HepG2 (cell line): ENCODE results near the gene B4GALT1. TPM values are rescaled to one million over a fixed set of nuclear protein-coding genes. Genes with fewer than 3 reads are reported as not detected.

ENCODE experiments used
- ATF1 ChIP-seq: IDR thresholded peaks from 2 replicates; pipeline ENCODE4 v1.6.1; 2016; ENCODE audit warnings: mild to moderate bottlenecking, control low read depth
- ATF2 ChIP-seq: sonication (generic); formaldehyde crosslinking; IDR thresholded peaks from 2 replicates; pipeline ENCODE4 v1.4.0; 2020; ENCODE audit warnings: missing genetic modification reagents
- BCL6 ChIP-seq: IDR thresholded peaks from 2 replicates; pipeline ENCODE4 v1.6.1; 2016; ENCODE audit warnings: missing genetic modification reagents, missing compliant biosample characterization
- CBX5 ChIP-seq: sonication (generic); formaldehyde crosslinking; IDR thresholded peaks from 2 replicates; pipeline ENCODE4 v1.4.0; 2020; ENCODE audit warnings: missing genetic modification reagents, borderline replicate concordance
- HDAC1 ChIP-seq: sonication (generic); formaldehyde crosslinking; IDR thresholded peaks from 2 replicates; pipeline ENCODE4 v1.5.1; 2020; ENCODE audit warnings: mild to moderate bottlenecking, missing genetic modification reagents
- JDP2 ChIP-seq: sonication (generic); formaldehyde crosslinking; IDR thresholded peaks from 2 replicates; pipeline ENCODE4 v1.8.1; 2022; ENCODE audit warnings: missing genetic modification reagents, borderline replicate concordance
- JUND ChIP-seq: sonication (generic); formaldehyde crosslinking; IDR thresholded peaks from 2 replicates; pipeline ENCODE4 v1.8.0; 2022; ENCODE audit warnings: mild to moderate bottlenecking, missing genetic modification reagents
- KDM6A ChIP-seq: IDR thresholded peaks from 2 replicates; pipeline ENCODE4 v1.6.1; 2016; ENCODE audit warnings: low read depth
- NCOA5 ChIP-seq: sonication (generic); formaldehyde crosslinking; IDR thresholded peaks from 2 replicates; pipeline ENCODE4 v1.4.0; 2020; ENCODE audit warnings: missing genetic modification reagents
- NFIC ChIP-seq: IDR thresholded peaks from 2 replicates; pipeline ENCODE4 v1.6.1; 2012; ENCODE audit warnings: mild to moderate bottlenecking, low read length, inconsistent platforms
- PHF5A ChIP-seq: IDR thresholded peaks from one replicate; pipeline ENCODE4 v1.6.1; 2018; ENCODE audit warnings: low read depth, missing genetic modification reagents; ENCODE audit not compliant: unreplicated experiment
- RAD51 ChIP-seq: fragments of 450-650 bp; IDR thresholded peaks from 2 replicates; pipeline ENCODE4 v1.6.1; 2016; ENCODE audit warnings: borderline replicate concordance
- RFXAP ChIP-seq: sonication (generic); formaldehyde crosslinking; IDR thresholded peaks from 2 replicates; pipeline ENCODE4 v1.4.0; 2020; ENCODE audit warnings: missing genetic modification reagents, borderline replicate concordance
- SMAD1 ChIP-seq: sonication (generic); formaldehyde crosslinking; IDR thresholded peaks from 2 replicates; pipeline ENCODE4 v1.4.0; 2020; ENCODE audit warnings: missing genetic modification reagents, low read depth, mild to moderate bottlenecking, borderline replicate concordance
- SP5 ChIP-seq: IDR thresholded peaks from 2 replicates; pipeline ENCODE4 v1.6.1; 2016; ENCODE audit warnings: low read depth, borderline replicate concordance
- STAG1 ChIP-seq: sonication (generic); formaldehyde crosslinking; IDR thresholded peaks from 2 replicates; pipeline ENCODE4 v1.4.0; 2020; ENCODE audit warnings: missing genetic modification reagents
- TEAD3 ChIP-seq: optimal IDR thresholded peaks from 2 replicates; pipeline ENCODE3; 2016; ENCODE audit warnings: borderline replicate concordance
- ZEB1 ChIP-seq: IDR thresholded peaks from 2 replicates; pipeline ENCODE4 v1.6.1; 2012; ENCODE audit warnings: mild to moderate bottlenecking, low read depth, inconsistent platforms; ENCODE audit not compliant: insufficient replicate concordance
- ZFP82 ChIP-seq: sonication (generic); formaldehyde crosslinking; IDR thresholded peaks from 2 replicates; pipeline ENCODE4 v1.5.1; 2020; ENCODE audit warnings: mild to moderate bottlenecking, missing genetic modification reagents, borderline replicate concordance
- ZIK1 ChIP-seq: sonication (generic); formaldehyde crosslinking; IDR thresholded peaks from 2 replicates; pipeline ENCODE4 v1.5.0; 2020; ENCODE audit warnings: mild to moderate bottlenecking, low read depth, missing genetic modification reagents, borderline replicate concordance
- ZMYM4 ChIP-seq: sonication (generic); formaldehyde crosslinking; IDR thresholded peaks from 2 replicates; pipeline ENCODE4 v1.8.1; 2023; ENCODE audit warnings: mild to moderate bottlenecking, missing genetic modification reagents
- ZNF225 ChIP-seq: sonication (generic); formaldehyde crosslinking; IDR thresholded peaks from 2 replicates; pipeline ENCODE4 v1.4.0; 2020; ENCODE audit warnings: mild to moderate bottlenecking, missing genetic modification reagents
- ZNF263 ChIP-seq: sonication (generic); formaldehyde crosslinking; IDR thresholded peaks from 2 replicates; pipeline ENCODE4 v1.4.0; 2020; ENCODE audit warnings: missing genetic modification reagents
- ZNF264 ChIP-seq: sonication (generic); formaldehyde crosslinking; IDR thresholded peaks from 2 replicates; pipeline ENCODE4 v1.4.0; 2020; ENCODE audit warnings: missing genetic modification reagents
- ZNF331 ChIP-seq: sonication (generic); formaldehyde crosslinking; IDR thresholded peaks from 2 replicates; pipeline ENCODE4 v1.4.0; 2020; ENCODE audit warnings: missing genetic modification reagents
- ZNF552 ChIP-seq: sonication (generic); formaldehyde crosslinking; IDR thresholded peaks from 2 replicates; pipeline ENCODE4 v1.9.0; 2022; ENCODE audit warnings: missing genetic modification reagents, mild to moderate bottlenecking, borderline replicate concordance
- ZNF598 ChIP-seq: sonication (generic); formaldehyde crosslinking; IDR thresholded peaks from 2 replicates; pipeline ENCODE4 v1.5.1; 2020; ENCODE audit warnings: mild to moderate bottlenecking, missing genetic modification reagents, borderline replicate concordance
- ZNF790 ChIP-seq: sonication (generic); formaldehyde crosslinking; IDR thresholded peaks from 2 replicates; pipeline ENCODE4 v1.8.0; 2022; ENCODE audit warnings: missing genetic modification reagents, mild to moderate bottlenecking, borderline replicate concordance
- ZNF841 ChIP-seq: sonication (generic); formaldehyde crosslinking; IDR thresholded peaks from 2 replicates; pipeline ENCODE4 v1.8.1; 2023; ENCODE audit warnings: missing genetic modification reagents, borderline replicate concordance
- ZSCAN12 ChIP-seq: sonication (generic); formaldehyde crosslinking; IDR thresholded peaks from 2 replicates; pipeline ENCODE4 v1.9.0; 2021; ENCODE audit warnings: mild to moderate bottlenecking, missing genetic modification reagents
- ZSCAN25 ChIP-seq: sonication (generic); formaldehyde crosslinking; IDR thresholded peaks from 2 replicates; pipeline ENCODE4 v1.8.0; 2022; ENCODE audit warnings: mild to moderate bottlenecking, missing genetic modification reagents
- polyA plus RNA-seq, 8 experiments: library from polyadenylated mRNA; depleted of rRNA in 3 of 8; stranded (reverse) in 7 of 8; unstranded in 1 of 8; fragments of >200 nt; fragmentation: Illumina TruSeq in 4 of 8; extraction: Trizol in 4 of 8; gene quantifications; 2 replicates each; pipeline versions ENCODE4 v1.2.1 to v1.2.3, GENCODE V29; 2011 to 2016; ENCODE audit warnings: low read depth in 4 of 8, missing spikeins in 1 of 8, mixed read lengths in 1 of 8; ENCODE audit not compliant: insufficient read depth in 1 of 8
- total RNA-seq, 5 experiments: library from RNA; depleted of rRNA; stranded (reverse); fragments of >200 nt; fragmentation: Illumina TruSeq; extraction: Trizol; gene quantifications; 2 replicates each; pipeline ENCODE4 v1.2.3, GENCODE V29; 2016; ENCODE audit warnings: low read depth in 1 of 5

Gene B4GALT1
- total and polyA plus RNA-seq, 2 of the 13 experiments (the other 11 are each of a cell fraction or from before 2014, with no cell fraction given), result 15.7 to 33.5 TPM

DNA sequence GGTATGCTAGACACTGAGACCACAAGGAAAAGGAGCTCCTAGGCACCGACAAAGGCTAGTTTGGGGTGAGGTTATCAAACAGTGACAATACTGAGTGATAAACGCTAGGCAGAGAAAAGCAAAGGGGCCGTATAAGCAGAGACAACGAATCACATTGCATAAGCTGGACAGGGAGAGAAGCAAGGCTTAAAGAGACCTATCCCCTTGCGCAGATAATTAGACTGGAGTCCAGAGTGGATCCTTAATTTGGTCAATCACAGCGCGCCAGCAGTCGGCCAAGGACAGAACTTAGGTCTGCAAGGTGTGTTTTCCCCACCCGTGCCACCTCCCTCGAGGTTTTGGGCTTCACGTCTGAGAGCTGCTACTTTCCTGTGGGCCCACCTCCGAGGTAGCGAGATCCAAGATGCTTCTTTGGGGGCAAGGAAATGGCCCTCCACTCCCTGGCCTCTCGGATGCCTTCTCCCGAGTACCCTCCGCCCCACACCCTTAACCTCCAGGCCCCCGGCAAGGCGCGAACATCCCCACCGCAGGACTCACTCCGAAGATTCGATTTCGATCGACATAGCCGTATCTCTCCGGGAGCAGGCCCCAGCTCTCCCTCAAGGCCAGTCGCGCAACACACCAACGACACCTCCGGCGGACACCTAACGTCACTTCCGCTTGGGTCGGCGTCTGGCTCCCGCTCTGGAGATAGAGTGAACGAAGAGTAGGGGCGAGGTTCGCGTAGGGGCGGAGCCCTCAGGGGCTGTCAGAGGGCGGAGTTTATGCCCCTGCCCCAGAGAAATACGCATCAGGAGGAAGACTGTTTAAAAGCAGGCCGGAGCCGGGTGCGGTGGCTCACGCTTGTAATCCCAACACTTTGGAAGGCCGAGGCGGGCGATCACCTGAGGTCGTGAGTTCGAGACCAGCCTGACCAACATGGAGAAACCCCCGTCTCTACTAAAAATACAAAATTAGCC lies 90.8 kb downstream of the B4GALT1 start, which contains the start of gene SMU1 (continued):
- peak; percentile 41 for TF ChIP-seq PHF5A (CRISPR knock-in tag)
- TF ChIP-seq ZSCAN12, result no peak
- no peak for TF ChIP-seq BCL6 (CRISPR knock-in tag)
- peak; percentile 10 for TF ChIP-seq ZEB1
- peak; percentile 70 for TF ChIP-seq ZNF331 (CRISPR knock-in tag)
- peak; percentile 97 for TF ChIP-seq ATF1
- peak; percentile 68; the same call in 1 of the 2 replicates for TF ChIP-seq SP5 (CRISPR knock-in tag)
- TF ChIP-seq RFXAP, result peak; percentile 44; the same call in 1 of the 2 replicates
- peak; percentile 73; the same call in 1 of the 2 replicates for TF ChIP-seq ATF2 (CRISPR knock-in tag)
- TF ChIP-seq ZNF841 (CRISPR knock-in tag), result no peak
- peak; percentile 68 for TF ChIP-seq TEAD3 (CRISPR knock-in tag)
- peak; percentile 92 for TF ChIP-seq HDAC1 (CRISPR knock-in tag)
- TF ChIP-seq NCOA5, result no peak
- TF ChIP-seq ZNF225 (CRISPR knock-in tag), result 0 out of 2 replicates have a peak, but pooled peaks have one; percentile 23
- peak; percentile 31; the same call in 1 of the 2 replicates for TF ChIP-seq SMAD1
- TF ChIP-seq STAG1 (CRISPR knock-in tag), result peak; percentile 12; the same call in 1 of the 2 replicates
- TF ChIP-seq JDP2 (CRISPR knock-in tag), result no peak
- TF ChIP-seq ZNF263 (CRISPR knock-in tag), result peak; percentile 45; the same call in 1 of the 2 replicates
- no peak for TF ChIP-seq KDM6A (CRISPR knock-in tag)
- peak; percentile 94; the same call in 1 of the 2 replicates for TF ChIP-seq ZNF598 (CRISPR knock-in tag)
- TF ChIP-seq ZNF552 (CRISPR knock-in tag), result peak; percentile 53; the same call in 1 of the 2 replicates
- no peak for TF ChIP-seq NFIC
- TF ChIP-seq JUND (CRISPR knock-in tag), result 0 out of 2 replicates have a peak, but pooled peaks have one; percentile 50
- TF ChIP-seq ZNF264 (CRISPR knock-in tag), result 0 out of 2 replicates have a peak, but pooled peaks have one; percentile 54
- TF ChIP-seq ZMYM4, result peak; percentile 88
- TF ChIP-seq ZNF790 (CRISPR knock-in tag), result no peak
- no peak; the same call in 1 of the 2 replicates for TF ChIP-seq ZFP82 (CRISPR knock-in tag)
- TF ChIP-seq CBX5 (CRISPR knock-in tag), result peak; percentile 55
- TF ChIP-seq ZIK1 (CRISPR knock-in tag), result 0 out of 2 replicates have a peak, but pooled peaks have one; percentile 76
- no peak for TF ChIP-seq RAD51
- TF ChIP-seq ZSCAN25 (CRISPR knock-in tag), result peak; percentile 95
